CD14-positive monocyte (primary cell): ENCODE results near the gene RASGRP2. TPM values are rescaled to one million over a fixed set of nuclear protein-coding genes. Genes with fewer than 3 reads are reported as not detected.
"Not testable (repeated sequence)": the region's sequence is repeated elsewhere in the genome, so short reads cannot be mapped to it uniquely, and the experiment has no call there.

Experiments
- DNase-seq, 3 donors: peaks; one replicate each; pipeline ENCODE4 v3.0.0-alpha.2; 2011 to 2022
- H2AFZ ChIP-seq: 2 replicates; pipeline ENCODE4 v1.6.0; 2012; ENCODE audit warnings: mild to moderate bottlenecking, low read depth, low read length, inconsistent platforms; ENCODE audit not compliant: insufficient read depth, poor library complexity, severe bottlenecking
- H3K27ac ChIP-seq, 2 donors: 1 replicate in 1 of 2; 2 replicates in 1 of 2; pipeline ENCODE4 v1.5.1; 2012 to 2013; ENCODE audit warnings: low read length in 2 of 2, control low read depth in 1 of 2, inconsistent platforms in 1 of 2, low read depth in 1 of 2, mild to moderate bottlenecking in 1 of 2
- H3K27me3 ChIP-seq, 2 donors: one replicate each; pipeline versions ENCODE4 v1.6.0 to v1.6.1; 2011 to 2013; ENCODE audit warnings: low read length in 2 of 2; ENCODE audit not compliant: control insufficient read depth in 2 of 2, insufficient read depth in 2 of 2
- H3K36me3 ChIP-seq, 2 donors: replicated peaks in 1 of 2; 1 replicate in 1 of 2; 2 replicates in 1 of 2; pipeline versions ENCODE4 v1.5.1 to v1.6.1; 2012 to 2013; ENCODE audit warnings: low read length in 2 of 2, control low read depth in 1 of 2, inconsistent platforms in 1 of 2, mild to moderate bottlenecking in 1 of 2; ENCODE audit not compliant: insufficient read depth in 2 of 2, control insufficient read depth in 1 of 2
- H3K4me1 ChIP-seq, 2 donors: 1 replicate in 1 of 2; 2 replicates in 1 of 2; pipeline versions ENCODE4 v1.5.1 to v1.6.1; 2012 to 2013; ENCODE audit warnings: low read length in 2 of 2, control low read depth in 1 of 2, inconsistent platforms in 1 of 2, mild to moderate bottlenecking in 1 of 2, moderate library complexity in 1 of 2; ENCODE audit not compliant: insufficient read depth in 2 of 2, control insufficient read depth in 1 of 2
- H3K4me2 ChIP-seq: replicated peaks from 2 replicates; pipeline ENCODE3; 2012; ENCODE audit warnings: low read length, moderate library complexity, mild to moderate bottlenecking; ENCODE audit not compliant: poor library complexity, severe bottlenecking; ENCODE audit errors: extremely low read depth
- H3K4me3 ChIP-seq, 3 experiments: fragments of 200-600 bp in 1 of 3; sonication (generic) in 1 of 3; replicated peaks in 1 of 3; 1 replicate in 2 of 3; 2 replicates in 1 of 3; pipeline ENCODE4 v1.5.1; 2011 to 2013; ENCODE audit warnings: low read length in 3 of 3, mild to moderate bottlenecking in 3 of 3, control low read depth in 2 of 3, low read depth in 2 of 3, inconsistent platforms in 1 of 3, moderate library complexity in 1 of 3
- H3K79me2 ChIP-seq: 2 replicates; pipeline ENCODE4 v1.6.0; 2012; ENCODE audit warnings: mild to moderate bottlenecking, control low read depth, inconsistent platforms, low read length, moderate library complexity; ENCODE audit not compliant: insufficient read depth
- H3K9ac ChIP-seq: 2 replicates; pipeline ENCODE4 v1.6.0; 2017; ENCODE audit warnings: low read length, mild to moderate bottlenecking; ENCODE audit not compliant: insufficient read depth, poor library complexity, severe bottlenecking
- H3K9me3 ChIP-seq, 2 donors: replicated peaks in 1 of 2; 1 replicate in 1 of 2; 2 replicates in 1 of 2; pipeline versions ENCODE4 v1.5.1 to v1.6.1; 2012 to 2013; ENCODE audit warnings: low read length in 2 of 2, control low read depth in 1 of 2; ENCODE audit not compliant: control insufficient read depth in 1 of 2, insufficient read depth in 1 of 2
- H4K20me1 ChIP-seq: 2 replicates; pipeline ENCODE4 v1.6.0; 2012; ENCODE audit warnings: mild to moderate bottlenecking, low read length, control low read depth, moderate library complexity; ENCODE audit not compliant: insufficient read depth
- H3K27ac Mint-ChIP-seq, 7 donors: one replicate each; pipeline ENCODE4 v1.8.0; 2020; ENCODE audit warnings: mild to moderate bottlenecking in 7 of 7, mixed read lengths in 7 of 7, moderate library complexity in 6 of 7, inconsistent platforms in 2 of 7
- H3K27me3 Mint-ChIP-seq, 3 donors: one replicate each; pipeline ENCODE4 v1.8.0; 2021 to 2022; ENCODE audit warnings: low read depth in 3 of 3, mild to moderate bottlenecking in 3 of 3, mixed read lengths in 3 of 3, moderate library complexity in 3 of 3, inconsistent platforms in 1 of 3
- H3K36me3 Mint-ChIP-seq, 2 donors: one replicate each; pipeline ENCODE4 v1.8.0; 2020; ENCODE audit warnings: mixed read lengths in 2 of 2, inconsistent platforms in 1 of 2, mild to moderate bottlenecking in 1 of 2
- H3K4me1 Mint-ChIP-seq: one replicate; pipeline ENCODE4 v1.8.0; 2020; ENCODE audit warnings: mild to moderate bottlenecking, mixed read lengths
- H3K4me3 Mint-ChIP-seq, 2 donors: one replicate each; pipeline ENCODE4 v1.8.0; 2020; ENCODE audit warnings: mild to moderate bottlenecking in 2 of 2, mixed read lengths in 2 of 2, moderate library complexity in 1 of 2
- H3K9me3 Mint-ChIP-seq, 7 donors: one replicate each; pipeline ENCODE4 v1.8.0; 2020 to 2022; ENCODE audit warnings: mixed read lengths in 7 of 7, mild to moderate bottlenecking in 6 of 7, moderate library complexity in 6 of 7, inconsistent platforms in 2 of 7
- WGBS: methylation state at CpG from one replicate; pipeline ENCODE4 v1.1.5; 2013; ENCODE audit warnings: missing lambda C conversion rate; ENCODE audit not compliant: insufficient coverage; 5-methylcytosine and 5-hydroxymethylcytosine counted together
- intact Hi-C, 2 donors: fragments of 100-400 bp; cut with micrococcal nuclease; formaldehyde crosslinking; loops; one replicate each; pipeline versions ENCODE4 v1.15.0 to v1.15.1; 2023
- polyA plus RNA-seq, 3 donors: library from polyadenylated mRNA; depleted of rRNA in 1 of 3; unstranded in 2 of 3; stranded (reverse) in 1 of 3; fragments of 300-500 nt in 2 of 3; fragments of >200 nt in 1 of 3; fragmentation: Illumina TruSeq in 2 of 3; gene quantifications; 1 replicate in 2 of 3; 2 replicates in 1 of 3; pipeline ENCODE4 v1.2.3, GENCODE V29; 2012 to 2021
- TF ChIP-seq, protein P1 (sequence below): fragments of 200-600 bp; IDR thresholded peaks from one replicate; pipeline ENCODE4 v1.8.0; 2022; ENCODE audit warnings: antibody characterized with exemption, mild to moderate bottlenecking

The RASGRP2 gene
- polyA plus RNA-seq, 3 donors, result 67.6 to 242 (median 68.8) TPM

DNA sequence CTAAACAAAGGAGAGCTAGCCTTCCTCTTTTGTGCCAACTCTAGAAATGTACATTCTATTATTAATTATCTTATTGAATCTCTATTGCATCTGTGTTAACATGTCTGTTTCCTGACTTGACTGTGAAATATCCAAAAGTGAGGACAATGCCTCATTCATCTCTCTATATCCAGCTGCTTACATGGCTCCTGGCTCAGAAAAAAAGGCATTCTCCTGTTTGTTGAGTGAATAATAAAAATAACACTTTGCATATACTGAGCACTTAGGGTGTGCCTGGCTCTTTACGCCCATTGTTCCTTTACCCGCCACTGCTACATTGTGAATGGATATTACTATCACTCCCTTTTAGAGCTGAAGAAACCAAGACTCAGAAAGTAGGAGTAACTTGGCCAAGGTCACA lies 40.9 kb downstream of the RASGRP2 start:
- H3K9ac ChIP-seq, result no peak overlapping the region
- H3K27ac ChIP-seq, result no peak overlapping the region
- no peaks in the 10 kb centered on the region for H3K36me3 ChIP-seq
- no peak overlapping the region for H3K4me2 ChIP-seq
- peaks cover 0 to 2% (median 0%) of the 10 kb centered on the region in 7 donors for H3K9me3 Mint-ChIP-seq
- no peak overlapping the region for H3K4me3 ChIP-seq
- DNase-seq, result no peak
- peaks cover 6 to 17% (median 14%) of the 10 kb centered on the region in 3 donors for H3K27me3 Mint-ChIP-seq
- H3K4me1 Mint-ChIP-seq, result no peaks in the 10 kb centered on the region
- no peaks in the 10 kb centered on the region for H3K79me2 ChIP-seq
- TF ChIP-seq, protein P1, sequence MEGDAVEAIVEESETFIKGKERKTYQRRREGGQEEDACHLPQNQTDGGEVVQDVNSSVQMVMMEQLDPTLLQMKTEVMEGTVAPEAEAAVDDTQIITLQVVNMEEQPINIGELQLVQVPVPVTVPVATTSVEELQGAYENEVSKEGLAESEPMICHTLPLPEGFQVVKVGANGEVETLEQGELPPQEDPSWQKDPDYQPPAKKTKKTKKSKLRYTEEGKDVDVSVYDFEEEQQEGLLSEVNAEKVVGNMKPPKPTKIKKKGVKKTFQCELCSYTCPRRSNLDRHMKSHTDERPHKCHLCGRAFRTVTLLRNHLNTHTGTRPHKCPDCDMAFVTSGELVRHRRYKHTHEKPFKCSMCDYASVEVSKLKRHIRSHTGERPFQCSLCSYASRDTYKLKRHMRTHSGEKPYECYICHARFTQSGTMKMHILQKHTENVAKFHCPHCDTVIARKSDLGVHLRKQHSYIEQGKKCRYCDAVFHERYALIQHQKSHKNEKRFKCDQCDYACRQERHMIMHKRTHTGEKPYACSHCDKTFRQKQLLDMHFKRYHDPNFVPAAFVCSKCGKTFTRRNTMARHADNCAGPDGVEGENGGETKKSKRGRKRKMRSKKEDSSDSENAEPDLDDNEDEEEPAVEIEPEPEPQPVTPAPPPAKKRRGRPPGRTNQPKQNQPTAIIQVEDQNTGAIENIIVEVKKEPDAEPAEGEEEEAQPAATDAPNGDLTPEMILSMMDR, result no peak
- no peaks in the 10 kb centered on the region for H3K9me3 ChIP-seq
- no peaks in the 10 kb centered on the region for H4K20me1 ChIP-seq
- H3K4me3 Mint-ChIP-seq, result no peak overlapping the region
- intact Hi-C loops, result no loop called here
- H3K27ac Mint-ChIP-seq, result no peak overlapping the region
- no peaks in the 10 kb centered on the region for H3K36me3 Mint-ChIP-seq
- 100% methylated on average over 2 of the region's 2 CpGs for WGBS
- H2AFZ ChIP-seq, result no peak overlapping the region
- peaks cover 0 to under 1% of the 10 kb centered on the region in 2 donors for H3K27me3 ChIP-seq
- no peaks in the 10 kb centered on the region for H3K4me1 ChIP-seq

- H2AFZ ChIP-seq, H3K4me2 ChIP-seq, DNase-seq, H3K4me1 Mint-ChIP-seq, H3K27ac ChIP-seq, H3K36me3 Mint-ChIP-seq, H3K9me3 Mint-ChIP-seq, H3K9me3 ChIP-seq, H3K4me1 ChIP-seq, H3K27me3 ChIP-seq, H3K4me3 Mint-ChIP-seq, intact Hi-C loops, H3K79me2 ChIP-seq, H3K9ac ChIP-seq, H3K36me3 ChIP-seq, H3K4me3 ChIP-seq, H3K27ac Mint-ChIP-seq, H4K20me1 ChIP-seq: not testable (repeated sequence)
- H3K27me3 Mint-ChIP-seq, result peaks cover 5 to 18% (median 15%) of the 10 kb centered on the region in 3 donors
- WGBS, result 96% methylated on average over 5 of the region's 29 CpGs
Observed at GRCh38 chr11:64701956-64702355, 42.0 kb downstream of the RASGRP2 start.
